Duodenal mucosa (tissue), 2 donors: ENCODE measurements around the gene DLST.

Source experiments
- H3K27ac ChIP-seq: one replicate; pipeline ENCODE4 v1.7.0; 2013; ENCODE audit warnings: low read depth, low read length
- H3K27me3 ChIP-seq, 2 donors: one replicate each; pipeline ENCODE4 v1.7.0; 2013; ENCODE audit warnings: low read length in 2 of 2, control low read depth in 1 of 2; ENCODE audit not compliant: insufficient read depth in 2 of 2, control insufficient read depth in 1 of 2
- H3K36me3 ChIP-seq, 2 donors: one replicate each; pipeline ENCODE4 v1.7.0; 2013; ENCODE audit warnings: low read length in 2 of 2, control low read depth in 1 of 2; ENCODE audit not compliant: insufficient read depth in 2 of 2, control insufficient read depth in 1 of 2
- H3K4me1 ChIP-seq, 2 donors: one replicate each; pipeline ENCODE4 v1.7.0; 2013; ENCODE audit warnings: low read length in 2 of 2, control low read depth in 1 of 2; ENCODE audit not compliant: insufficient read depth in 2 of 2, control insufficient read depth in 1 of 2
- H3K4me3 ChIP-seq, 2 donors: one replicate each; pipeline ENCODE4 v1.7.0; 2013; ENCODE audit warnings: low read length in 2 of 2, low read depth in 1 of 2
- H3K9ac ChIP-seq, 2 donors: one replicate each; pipeline ENCODE4 v1.7.0; 2013; ENCODE audit warnings: low read length in 2 of 2, low read depth in 1 of 2
- H3K9me3 ChIP-seq, 2 donors: one replicate each; pipeline ENCODE4 v1.7.0; 2013; ENCODE audit warnings: low read length in 2 of 2, control low read depth in 1 of 2; ENCODE audit not compliant: control insufficient read depth in 1 of 2

Gene DLST

DNA sequence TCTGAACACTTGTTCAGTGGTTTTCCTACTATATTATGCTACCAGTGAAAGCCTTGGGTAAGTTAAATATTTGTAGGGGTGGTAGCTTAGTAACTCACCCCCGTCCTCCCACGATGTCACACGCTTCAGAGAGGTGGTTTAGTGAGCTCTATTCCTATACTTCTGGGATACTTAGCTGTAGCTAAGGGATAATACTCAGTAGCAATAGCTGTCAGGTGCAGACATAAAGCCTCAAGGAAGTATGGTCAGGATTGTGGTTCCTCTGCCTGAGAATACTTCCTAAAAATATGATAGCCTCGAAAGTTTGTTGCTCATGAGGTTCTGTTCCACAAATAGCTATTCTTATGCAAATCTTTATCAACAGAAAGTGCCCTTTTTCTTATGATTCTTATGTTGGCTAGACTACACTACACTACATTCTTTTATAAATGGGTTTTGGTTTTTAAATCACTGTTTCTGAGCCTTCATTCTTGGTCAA is 11.9 kb downstream of the DLST start:
- Histone ChIP-seq H3K4me1 (peaks cover 10 to 15% of the 10 kb centered on the region in 2 donors), H3K36me3 (peaks cover 60 to 92% of the 10 kb centered on the region in 2 donors), H3K27me3 (no peaks in the 10 kb centered on the region), H3K4me3 (no peak overlapping the region), H3K9ac (no peak overlapping the region), H3K9me3 (no peaks in the 10 kb centered on the region), H3K27ac (no peak overlapping the region)

DNA sequence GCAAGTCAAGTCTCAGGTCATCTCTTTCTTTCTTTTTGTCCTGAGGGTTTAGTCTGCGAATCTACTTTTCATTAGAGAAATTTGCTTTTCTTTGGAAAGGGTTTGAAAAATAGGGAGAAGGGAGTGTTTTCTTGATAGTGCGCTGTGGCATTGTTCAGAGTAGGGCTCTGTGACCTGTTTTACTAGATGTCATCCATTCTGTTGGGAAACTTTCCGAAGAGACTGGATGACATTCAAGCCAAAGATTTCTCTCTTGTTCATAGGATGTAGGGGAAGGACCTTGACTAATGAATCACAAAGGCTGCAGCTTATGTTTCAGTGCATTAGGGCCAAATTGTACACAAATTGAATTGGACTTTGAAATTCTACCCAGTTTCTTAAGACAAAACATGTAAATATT is 14.7 kb downstream of the DLST start:
- Histone ChIP-seq H3K9ac (no peak overlapping the region), H3K4me3 (no peak overlapping the region), H3K4me1 (peaks cover 7 to 18% of the 10 kb centered on the region in 2 donors), H3K9me3 (no peaks in the 10 kb centered on the region), H3K27ac (no peak overlapping the region), H3K36me3 (peaks cover 83 to 98% of the 10 kb centered on the region in 2 donors), H3K27me3 (no peaks in the 10 kb centered on the region)

DNA sequence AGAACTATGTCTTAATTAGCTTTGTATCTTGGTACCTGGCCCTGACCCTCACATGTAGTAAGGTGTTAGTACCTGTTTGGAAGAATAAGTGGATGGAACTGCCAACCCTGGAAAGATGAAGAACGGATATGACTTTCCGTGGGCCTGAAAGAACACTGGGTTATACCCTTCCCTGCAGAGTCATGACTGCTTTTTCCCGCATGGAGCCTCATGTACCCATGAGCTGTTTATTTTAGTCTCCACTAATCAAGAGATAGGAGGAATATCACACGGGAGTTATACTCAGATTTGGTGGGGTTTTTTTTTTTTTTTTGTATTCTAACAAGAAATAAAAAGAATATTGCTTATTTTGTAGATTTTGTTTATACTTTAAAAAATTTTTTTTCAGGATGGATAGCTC is 15.9 kb downstream of the DLST start:
- no peaks in the 10 kb centered on the region for H3K9me3 ChIP-seq
- no peak overlapping the region for H3K4me3 ChIP-seq
- no peak overlapping the region for H3K27ac ChIP-seq
- no peaks in the 10 kb centered on the region for H3K27me3 ChIP-seq
- H3K36me3 ChIP-seq: peaks cover 89 to 99% of the 10 kb centered on the region in 2 donors
- H3K9ac ChIP-seq: no peak overlapping the region
- peaks cover 7 to 18% of the 10 kb centered on the region in 2 donors for H3K4me1 ChIP-seq

DNA sequence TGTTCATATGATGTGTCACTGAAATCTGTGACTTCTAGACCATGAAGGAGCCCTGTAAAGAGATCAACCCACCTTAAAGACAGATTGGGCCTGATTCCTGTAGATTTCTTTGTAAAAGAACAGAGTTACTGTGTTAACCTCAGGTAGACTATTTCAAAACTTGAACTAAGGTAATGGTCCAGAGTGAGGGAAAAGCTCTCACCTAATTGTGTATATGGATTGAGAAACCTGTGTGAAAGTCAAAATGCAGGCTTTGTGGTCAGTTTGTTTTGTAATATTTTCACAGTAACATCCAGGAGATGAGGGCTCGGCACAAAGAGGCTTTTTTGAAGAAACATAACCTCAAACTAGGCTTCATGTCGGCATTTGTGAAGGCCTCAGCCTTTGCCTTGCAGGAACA is 16.4 kb downstream of the DLST start:
- Histone ChIP-seq H3K4me3 (no peak overlapping the region), H3K27ac (no peak overlapping the region), H3K9ac (no peak overlapping the region), H3K36me3 (peaks cover 89 to 99% of the 10 kb centered on the region in 2 donors), H3K4me1 (peaks cover 7 to 15% of the 10 kb centered on the region in 2 donors), H3K27me3 (no peaks in the 10 kb centered on the region), H3K9me3 (no peaks in the 10 kb centered on the region)

DNA sequence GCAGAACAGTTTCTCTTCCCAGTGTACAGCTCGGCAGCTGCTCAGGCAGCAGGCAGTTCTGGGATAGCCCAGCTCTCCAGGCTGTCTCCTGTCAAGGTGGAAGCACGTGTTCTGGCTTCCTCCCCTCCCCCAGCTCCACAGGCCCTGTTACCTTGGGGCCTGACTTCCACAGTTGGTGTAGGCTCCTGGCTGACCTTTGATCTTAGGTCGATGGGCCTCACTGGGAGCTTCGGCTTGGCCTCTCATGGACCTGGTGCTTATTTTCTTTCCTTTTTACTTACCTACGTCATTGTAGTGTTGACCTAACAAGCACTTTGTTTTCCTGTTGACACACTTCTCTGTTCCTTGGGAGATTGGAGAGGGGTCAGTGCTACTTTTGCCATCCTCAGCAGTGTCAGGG is 17.0 kb downstream of the DLST start:
- no peak overlapping the region for H3K27ac ChIP-seq
- H3K4me1 ChIP-seq: peaks cover 7 to 10% of the 10 kb centered on the region in 2 donors
- H3K27me3 ChIP-seq: no peaks in the 10 kb centered on the region
- H3K36me3 ChIP-seq: peaks cover 84 to 97% of the 10 kb centered on the region in 2 donors
- no peak overlapping the region for H3K4me3 ChIP-seq
- H3K9me3 ChIP-seq: no peaks in the 10 kb centered on the region
- no peak overlapping the region for H3K9ac ChIP-seq

DNA sequence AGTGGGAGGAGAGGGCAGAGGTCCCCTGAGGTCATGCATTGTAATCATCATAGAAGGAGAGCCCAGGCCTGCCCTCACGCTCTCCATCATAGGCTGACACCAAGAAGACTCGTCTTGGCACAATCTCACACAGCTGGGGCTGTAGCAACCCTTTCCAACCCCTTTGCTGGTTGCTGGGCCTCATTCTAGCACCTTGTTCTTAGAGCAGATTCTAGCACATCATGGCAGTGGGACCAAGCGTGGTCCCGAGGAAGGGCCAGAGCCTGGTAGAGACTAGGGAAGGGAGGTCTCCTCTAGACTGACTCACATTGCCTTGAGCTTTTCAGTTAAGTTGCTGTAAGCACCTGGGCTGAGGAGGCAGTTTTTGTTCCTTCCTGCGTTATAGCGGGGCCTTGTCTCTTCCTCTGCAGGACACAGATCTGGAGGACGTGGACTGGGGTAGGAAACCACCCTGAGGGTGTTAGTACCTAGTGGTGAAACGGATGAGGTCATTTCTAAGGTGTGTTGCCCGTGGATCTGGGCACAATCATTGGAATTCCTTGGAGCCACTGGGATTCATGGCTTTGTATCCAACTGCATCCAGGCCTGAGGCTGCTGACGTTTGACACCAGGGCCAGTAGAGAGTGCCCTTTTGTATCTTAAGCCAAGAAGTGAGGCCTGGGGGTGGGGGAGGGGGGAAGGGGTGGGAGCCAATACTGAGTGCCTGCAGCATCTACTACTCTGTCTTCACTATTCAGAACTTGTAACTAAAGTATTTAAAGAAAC is 21.4 kb downstream of the DLST start:
- Histone ChIP-seq H3K4me3 (no peak overlapping the region), H3K4me1 (peaks cover 22 to 26% of the 10 kb centered on the region in 2 donors), H3K36me3 (peaks cover 50 to 74% of the 10 kb centered on the region in 2 donors), H3K27ac (no peak overlapping the region), H3K27me3 (no peaks in the 10 kb centered on the region), H3K9ac (no peak overlapping the region), H3K9me3 (no peaks in the 10 kb centered on the region)

DNA sequence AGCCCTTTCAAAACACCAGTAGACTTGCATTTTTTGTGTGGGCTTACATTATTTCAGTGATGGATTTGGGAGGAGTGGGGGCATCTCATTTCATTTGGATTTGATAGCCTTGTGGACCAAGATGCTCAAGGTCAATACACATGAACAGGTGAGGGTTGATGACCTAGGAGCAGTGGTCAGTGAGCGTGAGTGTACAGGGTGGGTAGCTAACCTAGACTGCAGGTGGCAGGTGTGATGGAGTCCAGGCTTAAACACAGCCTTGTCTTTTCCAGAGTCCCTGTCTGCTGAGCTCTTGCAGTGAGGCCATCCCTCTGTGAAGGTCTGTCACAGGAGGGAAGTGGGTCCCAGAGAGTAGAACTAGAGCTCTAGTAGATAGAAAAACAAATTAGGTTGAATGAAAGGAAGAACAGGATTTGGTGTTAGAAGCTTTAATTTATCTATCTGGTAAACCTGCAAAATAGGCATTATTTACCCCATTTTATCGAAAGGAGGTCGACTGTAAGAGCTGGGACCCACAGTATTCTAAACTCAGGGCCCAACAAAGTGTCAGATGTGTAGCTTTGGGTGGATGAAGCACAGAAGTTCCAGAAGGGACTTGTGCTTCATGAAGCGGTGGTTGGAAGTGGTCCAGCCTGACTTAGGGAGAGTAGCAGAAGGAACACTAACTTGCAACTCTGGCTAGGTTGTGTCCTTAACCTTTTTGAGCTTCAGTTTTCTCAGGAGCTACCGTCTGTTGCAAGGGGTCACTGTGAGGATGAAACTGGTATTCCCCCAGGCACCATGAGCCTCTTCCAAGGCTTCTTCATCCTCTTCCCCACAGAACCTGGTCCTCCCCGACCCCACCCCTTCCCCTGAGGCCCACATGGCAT is 23.2 kb downstream of the DLST start:
- Histone ChIP-seq H3K4me3 (no peak overlapping the region), H3K9ac (no peak overlapping the region), H3K36me3 (peaks cover 33 to 56% of the 10 kb centered on the region in 2 donors), H3K27ac (no peak overlapping the region), H3K27me3 (no peaks in the 10 kb centered on the region), H3K4me1 (peaks cover 14 to 22% of the 10 kb centered on the region in 2 donors), H3K9me3 (no peaks in the 10 kb centered on the region)

DNA sequence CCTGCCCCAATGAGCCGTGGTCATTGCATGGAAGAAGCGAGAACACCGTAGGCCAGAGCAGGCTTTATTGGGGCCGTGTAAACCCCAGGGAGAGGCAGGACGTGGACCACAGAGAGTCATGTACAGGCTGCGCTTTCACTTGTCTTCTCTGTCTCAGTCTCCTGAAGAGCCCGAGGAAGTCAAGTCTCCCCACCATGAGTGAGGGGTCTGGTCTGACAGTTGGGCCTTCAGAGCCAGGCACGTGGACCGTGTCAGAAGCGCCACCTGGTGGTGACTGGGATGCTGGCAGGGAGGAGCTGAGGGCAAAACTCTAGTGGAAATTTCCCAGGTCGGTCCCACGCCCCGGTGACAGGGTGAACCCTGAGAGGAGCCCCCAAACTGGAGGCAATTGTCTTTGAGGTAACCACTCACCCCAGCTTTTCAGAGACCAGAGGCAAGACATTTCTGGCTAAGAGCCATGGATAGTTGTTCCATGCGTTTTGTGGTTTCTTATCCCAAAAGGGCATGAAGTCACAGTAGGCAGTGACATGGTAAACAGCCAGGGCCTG is 24.0 kb downstream of the DLST start:
- no peak overlapping the region for H3K27ac ChIP-seq
- peaks cover 14 to 22% of the 10 kb centered on the region in 2 donors for H3K4me1 ChIP-seq
- H3K4me3 ChIP-seq: no peak overlapping the region
- H3K36me3 ChIP-seq: peaks cover 25 to 48% of the 10 kb centered on the region in 2 donors
- no peaks in the 10 kb centered on the region for H3K9me3 ChIP-seq
- H3K9ac ChIP-seq: no peak overlapping the region
- no peaks in the 10 kb centered on the region for H3K27me3 ChIP-seq

DNA sequence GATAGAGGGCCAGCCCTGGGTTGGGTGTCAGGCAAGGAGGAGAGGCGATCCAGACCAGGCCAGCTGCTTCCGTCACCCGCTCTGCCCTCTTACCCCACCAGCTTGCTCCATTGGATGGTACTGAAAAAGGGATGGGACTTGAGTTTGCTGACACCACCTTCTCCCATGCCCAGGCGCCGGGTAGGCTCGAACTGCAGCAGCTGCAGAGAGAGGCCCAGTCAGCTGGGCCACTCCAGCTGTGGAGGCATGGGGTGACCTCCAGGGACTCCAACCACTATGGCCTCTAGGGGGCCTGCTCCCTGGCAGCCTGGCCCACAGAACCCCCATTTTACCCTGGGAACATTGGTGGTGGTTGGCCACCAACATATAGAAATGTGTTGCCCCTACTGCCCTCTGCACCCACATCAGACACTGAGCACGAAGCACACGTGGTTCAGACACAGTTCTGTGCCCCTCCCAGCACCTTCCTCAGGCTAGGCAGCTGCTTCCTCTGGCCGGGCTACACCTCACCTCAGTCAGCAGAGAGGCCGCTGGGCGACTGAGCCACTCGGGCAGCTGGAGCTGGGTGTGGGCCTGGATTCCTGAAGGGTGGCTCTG is 25.3 kb downstream of the DLST start:
- Histone ChIP-seq H3K36me3 (peaks cover 12 to 35% of the 10 kb centered on the region in 2 donors), H3K4me3 (no peak overlapping the region), H3K27me3 (no peaks in the 10 kb centered on the region), H3K4me1 (peaks cover 23 to 32% of the 10 kb centered on the region in 2 donors), H3K9me3 (no peaks in the 10 kb centered on the region), H3K27ac (no peak overlapping the region), H3K9ac (peak overlapping the region in 1 of 2 donors; percentile 32)
